ENCODE data around the gene RPS2. TPM values are rescaled to one million over a fixed set of nuclear protein-coding genes. Genes with fewer than 3 reads are reported as not detected.
A peak's percentile ranks its signal among the peaks of the same experiment; 100 is the strongest.
"Not testable (repeated sequence)": the region's sequence is repeated elsewhere in the genome, so short reads cannot be mapped to it uniquely, and the experiment has no call there.

RPS2 gene
- total RNA-seq, 1 donor from 2014 or later = 3,223 TPM

GRCh38 chr16:1942047-1942809, 22.4 kb downstream of the RPS2 start:
- Mint-ChIP-seq H3K27ac (ENCODE audit: unreplicated experiment) (no peak overlapping the region), H3K4me3 (ENCODE audit: unreplicated experiment) (peak overlapping the region; percentile 86), H3K9me3 (ENCODE audit: unreplicated experiment) (no peaks in the 10 kb centered on the region), H3K27me3 (ENCODE audit: unreplicated experiment) (peaks cover 10% of the 10 kb centered on the region), H3K4me1 (ENCODE audit: unreplicated experiment) (no peaks in the 10 kb centered on the region), H3K36me3 (ENCODE audit: low read depth, unreplicated experiment) (peaks cover 5% of the 10 kb centered on the region)
- TF ChIP-seq CTCF (IDR thresholded peaks at IDR 0.05; ENCODE audit: unreplicated experiment) = no peak
- no peak for DNase-seq (ENCODE audit: low spot score)

- H3K4me3 Mint-ChIP-seq (ENCODE audit: unreplicated experiment) = peak overlapping the region; percentile 51
- H3K36me3 Mint-ChIP-seq (ENCODE audit: low read depth, unreplicated experiment) = peaks cover 5% of the 10 kb centered on the region
- H3K9me3 Mint-ChIP-seq (ENCODE audit: unreplicated experiment) = no peaks in the 10 kb centered on the region
- DNase-seq (ENCODE audit: low spot score) = peak; percentile 49
- no peak overlapping the region for H3K27ac Mint-ChIP-seq (ENCODE audit: unreplicated experiment)
- TF ChIP-seq CTCF (IDR thresholded peaks at IDR 0.05; ENCODE audit: unreplicated experiment) = peak; percentile 14
- H3K4me1 Mint-ChIP-seq (ENCODE audit: unreplicated experiment) = no peaks in the 10 kb centered on the region
- H3K27me3 Mint-ChIP-seq (ENCODE audit: unreplicated experiment) = peaks cover 12% of the 10 kb centered on the region
Observed at GRCh38 chr16:1941162-1942046, 23.2 kb downstream of the RPS2 start.

GRCh38 chr16:1940273-1941161, 24.1 kb downstream of the RPS2 start:
- peaks cover 5% of the 10 kb centered on the region for H3K36me3 Mint-ChIP-seq (ENCODE audit: low read depth, unreplicated experiment)
- no peaks in the 10 kb centered on the region for H3K9me3 Mint-ChIP-seq (ENCODE audit: unreplicated experiment)
- DNase-seq (ENCODE audit: low spot score) = no peak
- H3K4me1 Mint-ChIP-seq (ENCODE audit: unreplicated experiment) = no peaks in the 10 kb centered on the region
- no peak overlapping the region for H3K4me3 Mint-ChIP-seq (ENCODE audit: unreplicated experiment)
- no peak for TF ChIP-seq CTCF (IDR thresholded peaks at IDR 0.05; ENCODE audit: unreplicated experiment)
- H3K27ac Mint-ChIP-seq (ENCODE audit: unreplicated experiment) = no peak overlapping the region
- peaks cover 10% of the 10 kb centered on the region for H3K27me3 Mint-ChIP-seq (ENCODE audit: unreplicated experiment)

- H3K4me3 Mint-ChIP-seq (ENCODE audit: unreplicated experiment); H3K27ac Mint-ChIP-seq (ENCODE audit: unreplicated experiment); H3K4me1 Mint-ChIP-seq (ENCODE audit: unreplicated experiment); H3K36me3 Mint-ChIP-seq (ENCODE audit: low read depth, unreplicated experiment); H3K27me3 Mint-ChIP-seq (ENCODE audit: unreplicated experiment); DNase-seq (ENCODE audit: low spot score); H3K9me3 Mint-ChIP-seq (ENCODE audit: unreplicated experiment): not testable (repeated sequence)
Observed at GRCh38 chr16:1939833-1940232, 24.8 kb downstream of the RPS2 start.

GRCh38 chr16:1938910-1939309, 25.7 kb downstream of the RPS2 start:
- Mint-ChIP-seq H3K9me3 (ENCODE audit: unreplicated experiment) (no peaks in the 10 kb centered on the region), H3K4me1 (ENCODE audit: unreplicated experiment) (no peaks in the 10 kb centered on the region), H3K27ac (ENCODE audit: unreplicated experiment) (no peak overlapping the region), H3K4me3 (ENCODE audit: unreplicated experiment) (no peak overlapping the region), H3K36me3 (ENCODE audit: low read depth, unreplicated experiment) (peaks cover 5% of the 10 kb centered on the region), H3K27me3 (ENCODE audit: unreplicated experiment) (peaks cover 4% of the 10 kb centered on the region)
- no peak for TF ChIP-seq CTCF (IDR thresholded peaks at IDR 0.05; ENCODE audit: unreplicated experiment)
- DNase-seq (ENCODE audit: low spot score) = no peak

Measured in endothelial cell (in vitro differentiated cells).